ENCODE results near the gene IL3.

The IL3 gene

DNA sequence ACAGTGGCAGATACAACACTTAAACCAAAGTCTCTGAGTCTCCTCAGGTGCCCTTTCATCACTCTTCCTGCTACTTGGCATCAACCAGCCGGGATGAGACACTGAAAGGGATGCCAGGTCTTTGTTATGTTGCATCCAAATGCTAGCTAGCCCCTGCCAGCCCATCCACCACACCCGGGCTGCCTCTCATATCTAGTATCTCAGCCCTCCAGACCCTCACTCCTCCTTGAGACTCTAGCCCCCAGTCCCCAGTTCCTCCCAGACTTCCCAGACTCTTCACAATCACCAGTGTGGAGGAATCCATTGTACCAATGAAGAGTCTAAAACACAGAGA is 34.6 kb downstream of the IL3 start:
- Histone ChIP-seq H3K27ac (no peak overlapping the region), H3K27me3 (peaks cover 21% of the 10 kb centered on the region)
- TF ChIP-seq, protein P1, sequence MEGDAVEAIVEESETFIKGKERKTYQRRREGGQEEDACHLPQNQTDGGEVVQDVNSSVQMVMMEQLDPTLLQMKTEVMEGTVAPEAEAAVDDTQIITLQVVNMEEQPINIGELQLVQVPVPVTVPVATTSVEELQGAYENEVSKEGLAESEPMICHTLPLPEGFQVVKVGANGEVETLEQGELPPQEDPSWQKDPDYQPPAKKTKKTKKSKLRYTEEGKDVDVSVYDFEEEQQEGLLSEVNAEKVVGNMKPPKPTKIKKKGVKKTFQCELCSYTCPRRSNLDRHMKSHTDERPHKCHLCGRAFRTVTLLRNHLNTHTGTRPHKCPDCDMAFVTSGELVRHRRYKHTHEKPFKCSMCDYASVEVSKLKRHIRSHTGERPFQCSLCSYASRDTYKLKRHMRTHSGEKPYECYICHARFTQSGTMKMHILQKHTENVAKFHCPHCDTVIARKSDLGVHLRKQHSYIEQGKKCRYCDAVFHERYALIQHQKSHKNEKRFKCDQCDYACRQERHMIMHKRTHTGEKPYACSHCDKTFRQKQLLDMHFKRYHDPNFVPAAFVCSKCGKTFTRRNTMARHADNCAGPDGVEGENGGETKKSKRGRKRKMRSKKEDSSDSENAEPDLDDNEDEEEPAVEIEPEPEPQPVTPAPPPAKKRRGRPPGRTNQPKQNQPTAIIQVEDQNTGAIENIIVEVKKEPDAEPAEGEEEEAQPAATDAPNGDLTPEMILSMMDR (IDR thresholded peaks at IDR 0.05), result no peak

DNA sequence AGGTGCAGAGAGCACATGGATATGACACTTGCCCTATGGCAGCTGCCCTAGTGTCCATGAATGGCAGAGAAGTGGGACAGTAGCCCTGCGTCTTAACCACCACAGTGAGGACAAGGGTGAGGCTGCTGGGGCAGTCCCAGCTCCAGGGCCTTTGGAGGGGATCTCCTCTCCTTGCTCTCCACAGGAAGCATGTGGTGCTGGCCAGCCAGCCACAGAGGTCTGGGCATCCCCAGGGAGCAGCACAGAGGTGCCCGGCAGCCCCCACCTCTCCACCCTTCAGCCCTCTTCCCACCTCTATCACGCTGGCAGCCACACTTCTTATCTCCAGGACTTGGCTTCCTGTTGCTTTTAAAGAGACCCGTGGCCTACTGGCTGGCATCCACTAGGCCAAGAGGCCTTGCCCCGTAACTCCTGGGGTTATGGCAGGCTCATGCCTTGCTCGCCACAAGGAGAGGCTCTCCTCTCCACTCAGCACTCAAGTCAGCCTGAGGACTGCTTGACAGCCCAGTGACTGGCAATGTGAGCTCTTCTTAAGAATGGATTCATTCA is 35.0 kb downstream of the IL3 start:
- peaks cover 2 to 7% of the 10 kb centered on the region in 2 experiments for H3K4me1 ChIP-seq (ENCODE audit: control insufficient read depth in 1 of 2, insufficient read depth in 1 of 2, low read depth in 1 of 2, low read length in 1 of 2)
- H3K9me3 ChIP-seq, result no peaks in the 10 kb centered on the region
- H3K36me3 ChIP-seq, result no peaks in the 10 kb centered on the region
- TF ChIP-seq, protein P1 (IDR thresholded peaks at IDR 0.05), result no peak
- H3K27me3 ChIP-seq, result peaks cover 21% of the 10 kb centered on the region
- H3K27ac ChIP-seq, result no peak overlapping the region
- H3K4me3 ChIP-seq (ENCODE audit: low read depth in 1 of 2, low read length in 1 of 2), result no peak overlapping the region

More for the DNA sequence above, 34.6 kb downstream of the IL3 start:
- Histone ChIP-seq H3K4me3 (ENCODE audit: low read depth in 1 of 2, low read length in 1 of 2) (no peak overlapping the region), H3K36me3 (no peaks in the 10 kb centered on the region), H3K4me1 (ENCODE audit: control insufficient read depth in 1 of 2, insufficient read depth in 1 of 2, low read depth in 1 of 2, low read length in 1 of 2) (peaks cover 0 to 2% of the 10 kb centered on the region in 2 experiments), H3K9me3 (no peaks in the 10 kb centered on the region)

DNA sequence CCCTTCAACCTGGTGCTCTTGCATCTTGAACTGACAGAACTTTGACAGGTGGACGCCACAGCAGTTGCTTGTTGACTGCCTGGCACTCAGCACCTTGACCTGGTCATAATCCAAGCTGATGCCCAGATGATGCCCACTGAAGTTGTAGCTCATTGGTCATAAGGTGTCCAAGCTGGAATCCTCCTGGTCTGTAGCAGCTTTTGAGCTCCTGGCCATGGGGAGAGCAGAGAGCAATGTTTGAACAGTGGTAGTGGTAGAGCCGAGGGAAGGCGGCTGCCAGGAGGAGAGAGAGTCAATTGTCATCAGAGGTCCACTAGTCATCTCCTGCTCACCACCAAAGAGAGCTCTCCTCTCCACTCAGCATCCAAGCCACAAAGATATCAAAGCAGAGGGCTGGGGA is 36.4 kb downstream of the IL3 start:
- no peaks in the 10 kb centered on the region for H3K9me3 ChIP-seq
- peaks cover 21% of the 10 kb centered on the region for H3K27me3 ChIP-seq
- TF ChIP-seq, protein P1 (IDR thresholded peaks at IDR 0.05), result no peak
- H3K36me3 ChIP-seq, result no peaks in the 10 kb centered on the region
- H3K27ac ChIP-seq, result no peak overlapping the region
- H3K4me1 ChIP-seq (ENCODE audit: control insufficient read depth in 1 of 2, insufficient read depth in 1 of 2, low read depth in 1 of 2, low read length in 1 of 2), result peaks cover 14 to 18% of the 10 kb centered on the region in 2 experiments
- H3K4me3 ChIP-seq (ENCODE audit: low read depth in 1 of 2, low read length in 1 of 2), result no peak overlapping the region

DNA sequence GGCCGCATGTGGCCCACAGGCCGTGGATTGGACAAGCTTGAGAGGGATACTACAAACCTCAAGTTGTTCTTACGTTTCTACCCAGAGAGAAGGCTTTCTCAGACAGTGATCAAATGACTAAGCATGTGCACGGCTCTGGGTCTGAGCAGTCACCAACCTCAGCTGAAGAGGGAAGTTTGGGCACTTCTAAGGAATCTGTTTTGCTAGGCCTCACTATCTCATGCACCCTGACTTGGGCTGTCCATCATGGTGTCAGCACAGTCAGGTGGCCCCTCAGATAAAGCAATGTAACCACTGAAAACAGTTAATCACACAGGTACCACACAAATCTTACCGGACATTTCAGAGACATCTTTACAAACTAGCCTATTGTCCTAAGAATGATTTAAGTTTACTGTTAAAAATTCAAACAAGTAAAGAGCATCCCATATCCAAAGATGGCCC is 37.7 kb downstream of the IL3 start:
- Histone ChIP-seq H3K27ac (no peak overlapping the region), H3K9me3 (no peaks in the 10 kb centered on the region), H3K27me3 (peaks cover 17% of the 10 kb centered on the region), H3K4me3 (ENCODE audit: low read depth in 1 of 2, low read length in 1 of 2) (no peak overlapping the region), H3K36me3 (no peaks in the 10 kb centered on the region), H3K4me1 (ENCODE audit: control insufficient read depth in 1 of 2, insufficient read depth in 1 of 2, low read depth in 1 of 2, low read length in 1 of 2) (peaks cover 16 to 31% of the 10 kb centered on the region in 2 experiments)
- TF ChIP-seq, protein P1 (IDR thresholded peaks at IDR 0.05), result no peak

DNA sequence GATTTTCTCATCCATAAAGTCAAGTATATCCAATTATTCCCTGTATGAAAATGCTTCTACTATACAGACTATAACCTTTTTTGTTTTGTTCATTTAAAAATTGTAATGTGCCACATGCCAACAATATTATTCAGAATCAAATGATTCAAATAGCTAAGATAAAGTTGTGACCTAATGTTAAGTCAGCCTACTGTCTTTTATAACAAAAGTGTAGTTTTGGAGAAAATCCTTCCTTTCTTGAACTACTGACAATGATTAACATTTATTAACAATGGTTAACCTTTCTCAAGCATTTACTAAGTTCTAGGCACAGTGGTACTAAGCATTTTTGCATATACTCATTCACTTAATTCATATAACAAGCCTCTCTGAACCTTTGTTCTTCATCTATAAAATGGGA is 38.2 kb downstream of the IL3 start:
- Histone ChIP-seq H3K4me3 (ENCODE audit: low read depth in 1 of 2, low read length in 1 of 2) (no peak overlapping the region), H3K4me1 (ENCODE audit: control insufficient read depth in 1 of 2, insufficient read depth in 1 of 2, low read depth in 1 of 2, low read length in 1 of 2) (peaks cover 20 to 35% of the 10 kb centered on the region in 2 experiments), H3K36me3 (no peaks in the 10 kb centered on the region), H3K27me3 (peaks cover 13% of the 10 kb centered on the region), H3K27ac (no peak overlapping the region), H3K9me3 (no peaks in the 10 kb centered on the region)
- TF ChIP-seq, protein P1 (IDR thresholded peaks at IDR 0.05), result no peak
